Liver (tissue), 9 donors: Measurements from ENCODE around the gene SNCB. TPM values are rescaled to one million over a fixed set of nuclear protein-coding genes. Genes with fewer than 3 reads are reported as not detected.

Experiments used
- DNase-seq: peaks from one replicate; pipeline ENCODE4 v3.0.0-alpha.2; 2017; ENCODE audit warnings: low spot score
- H3K27ac ChIP-seq, 2 donors: one replicate each; pipeline ENCODE4 v1.7.0; 2013; ENCODE audit warnings: inconsistent platforms in 2 of 2, low read length in 2 of 2, control low read depth in 1 of 2, low read depth in 1 of 2, mild to moderate bottlenecking in 1 of 2
- H3K27me3 ChIP-seq, 4 donors: one replicate each; pipeline versions ENCODE4 v1.6.1 to v1.7.0; 2013; ENCODE audit warnings: low read length in 3 of 4, inconsistent platforms in 1 of 4, mild to moderate bottlenecking in 1 of 4, moderate library complexity in 1 of 4; ENCODE audit not compliant: control insufficient read depth in 4 of 4, insufficient read depth in 4 of 4
- H3K36me3 ChIP-seq, 4 donors: one replicate each; pipeline versions ENCODE4 v1.6.1 to v1.7.0; 2013; ENCODE audit warnings: low read length in 3 of 4, mild to moderate bottlenecking in 3 of 4, low read depth in 1 of 4, moderate library complexity in 1 of 4; ENCODE audit not compliant: control insufficient read depth in 4 of 4, insufficient read depth in 3 of 4
- H3K4me1 ChIP-seq, 4 donors: one replicate each; pipeline versions ENCODE4 v1.6.1 to v1.7.0; 2013; ENCODE audit warnings: low read length in 3 of 4, mild to moderate bottlenecking in 3 of 4, moderate library complexity in 1 of 4; ENCODE audit not compliant: control insufficient read depth in 4 of 4, insufficient read depth in 4 of 4
- H3K4me3 ChIP-seq, 3 donors: one replicate each; pipeline versions ENCODE4 v1.6.1 to v1.7.0; 2013; ENCODE audit warnings: low read length in 3 of 3, control low read depth in 1 of 3, low read depth in 1 of 3, mild to moderate bottlenecking in 1 of 3
- H3K9ac ChIP-seq, 2 donors: one replicate each; pipeline ENCODE4 v1.7.0; 2013; ENCODE audit warnings: low read length in 2 of 2, mild to moderate bottlenecking in 2 of 2, moderate library complexity in 2 of 2, control low read depth in 1 of 2, low read depth in 1 of 2
- H3K9me3 ChIP-seq, 4 donors: one replicate each; pipeline versions ENCODE4 v1.6.1 to v1.7.0; 2013; ENCODE audit warnings: low read length in 3 of 4; ENCODE audit not compliant: control insufficient read depth in 4 of 4
- EGR1 ChIP-seq, 2 donors: IDR thresholded peaks; 2 replicates each; pipeline ENCODE4 v1.6.1; 2016 to 2018; ENCODE audit warnings: antibody characterized with exemption in 2 of 2, low read depth in 2 of 2
- FOXA1 ChIP-seq: IDR thresholded peaks from 2 replicates; pipeline ENCODE4 v1.6.1; 2016; ENCODE audit warnings: antibody characterized with exemption
- FOXA2 ChIP-seq: IDR thresholded peaks from 2 replicates; pipeline ENCODE4 v1.6.1; 2016; ENCODE audit warnings: antibody characterized with exemption
- GABPA ChIP-seq, 2 donors: IDR thresholded peaks in 1 of 2; conservative IDR thresholded peaks in 1 of 2; 2 replicates each; pipeline ENCODE4 v1.6.1; 2016; ENCODE audit warnings: antibody characterized with exemption in 2 of 2, mild to moderate bottlenecking in 1 of 2, moderate library complexity in 1 of 2
- HNF4A ChIP-seq, 2 donors: conservative IDR thresholded peaks; 2 replicates each; pipeline ENCODE4 v1.6.1; 2016; ENCODE audit warnings: antibody characterized with exemption in 2 of 2, mild to moderate bottlenecking in 2 of 2
- JUND ChIP-seq, 2 donors: IDR thresholded peaks; 2 replicates each; pipeline ENCODE4 v1.6.1; 2016; ENCODE audit warnings: antibody characterized with exemption in 2 of 2
- NR2F2 ChIP-seq: IDR thresholded peaks from 2 replicates; pipeline ENCODE4 v1.6.1; 2016; ENCODE audit warnings: antibody characterized with exemption
- RAD21 ChIP-seq, 2 donors: IDR thresholded peaks; 2 replicates each; pipeline ENCODE4 v1.6.1; 2016; ENCODE audit warnings: antibody characterized with exemption in 2 of 2, mild to moderate bottlenecking in 2 of 2
- RXRA ChIP-seq, 2 donors: IDR thresholded peaks; 2 replicates each; pipeline ENCODE4 v1.6.1; 2017 to 2018; ENCODE audit warnings: antibody characterized with exemption in 2 of 2, mild to moderate bottlenecking in 1 of 2
- TAF1 ChIP-seq: conservative IDR thresholded peaks from 2 replicates; pipeline ENCODE4 v1.6.1; 2016; ENCODE audit warnings: antibody characterized with exemption, mild to moderate bottlenecking
- WGBS: extraction: QIAGEN DNeasy Blood & Tissue Kit; methylation state at CpG from one replicate; pipeline ENCODE4 v1.1.7; 2013; 5-methylcytosine and 5-hydroxymethylcytosine counted together
- polyA plus RNA-seq, 2 donors: library from polyadenylated mRNA; stranded (reverse) in 1 of 2; unstranded in 1 of 2; fragments of 200-250 nt in 1 of 2; fragments of >200 nt in 1 of 2; fragmentation: Nextera tagmentation in 1 of 2; extraction: Ambion mirVana in 1 of 2; gene quantifications; one replicate each; pipeline versions ENCODE4 v1.2.1 to v1.2.3, GENCODE V29; 2013 to 2015
- total RNA-seq, 2 donors: library from RNA; depleted of rRNA; stranded (reverse); fragments of >200 nt; gene quantifications; one replicate each; pipeline ENCODE4 v1.2.3, GENCODE V29; 2014
- TF ChIP-seq, protein P1 (sequence below): IDR thresholded peaks from 2 replicates; pipeline ENCODE4 v1.6.1; 2016; ENCODE audit warnings: antibody characterized with exemption
- TF ChIP-seq, protein P2 (sequence below): fragments of 150-350 bp; IDR thresholded peaks from 2 replicates; pipeline ENCODE4 v1.5.1; 2017; ENCODE audit warnings: improper control_type of control experiment, low read depth, low read length; ENCODE audit not compliant: missing input control
- TF ChIP-seq, protein P3 (sequence below): IDR thresholded peaks from 2 replicates; pipeline ENCODE4 v1.6.1; 2016; ENCODE audit warnings: antibody characterized with exemption
- TF ChIP-seq, protein P4 (sequence below): IDR thresholded peaks from 2 replicates; pipeline ENCODE4 v1.6.1; 2016; ENCODE audit warnings: antibody characterized with exemption
- TF ChIP-seq, protein P5 (sequence below): IDR thresholded peaks from 2 replicates; pipeline ENCODE4 v1.6.1; 2016; ENCODE audit warnings: antibody characterized with exemption, mild to moderate bottlenecking
- donor health status: healthy.
- donor health status: healthy.
- donor health status: healthy.
- donor health status: healthy.
- donor health status: healthy.

Gene SNCB
- total and polyA plus RNA-seq, 4 donors = not detected

DNA sequence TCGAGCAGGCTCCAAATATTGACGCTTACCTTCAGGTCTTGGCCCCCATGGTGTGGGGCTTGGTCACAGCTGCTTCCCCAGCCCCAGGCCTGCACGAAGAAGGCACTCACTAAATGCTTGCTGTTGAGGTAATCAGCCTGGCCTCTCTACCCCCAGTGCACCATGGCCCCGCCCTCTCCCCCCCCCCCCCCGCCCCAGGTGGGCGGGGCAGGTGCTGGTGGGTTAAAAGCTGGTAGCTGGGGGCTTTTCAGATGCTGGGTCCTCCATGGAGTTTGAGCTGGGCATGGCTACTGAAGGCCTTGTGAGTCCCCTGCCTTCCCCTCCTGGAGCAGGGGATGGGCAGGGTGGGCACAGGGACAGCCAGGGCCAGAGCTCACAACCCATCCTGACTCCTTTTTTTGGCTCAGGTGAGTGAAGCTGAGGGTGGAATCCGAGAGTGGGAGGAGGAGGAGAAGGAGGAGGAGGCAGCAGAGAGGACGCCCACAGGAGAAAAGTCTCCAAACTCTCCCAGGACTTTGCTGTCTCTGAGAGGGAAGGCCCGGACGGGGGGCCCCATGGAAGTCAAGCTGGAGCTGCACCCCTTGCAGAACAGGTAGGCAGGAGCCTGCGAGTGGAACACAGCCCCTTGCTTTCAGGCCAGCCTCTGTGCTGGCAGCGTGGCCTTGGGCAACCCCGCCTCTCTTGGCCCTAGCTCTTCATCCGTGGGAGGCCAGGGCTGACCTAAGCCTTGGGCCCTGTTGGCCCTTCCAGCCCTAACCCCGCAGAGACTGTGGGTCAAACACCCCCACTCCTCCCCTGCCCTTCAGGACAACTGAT, 12.5 kb upstream of the SNCB start:
- DNase-seq = no peak
- TF ChIP-seq, protein P1, sequence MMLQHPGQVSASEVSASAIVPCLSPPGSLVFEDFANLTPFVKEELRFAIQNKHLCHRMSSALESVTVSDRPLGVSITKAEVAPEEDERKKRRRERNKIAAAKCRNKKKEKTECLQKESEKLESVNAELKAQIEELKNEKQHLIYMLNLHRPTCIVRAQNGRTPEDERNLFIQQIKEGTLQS = no peak
- TF ChIP-seq NR2F2 (no peak), RXRA (IDR thresholded peaks at IDR 0.05) (no peak), JUND (IDR thresholded peaks at IDR 0.05) (no peak), RAD21 (IDR thresholded peaks at IDR 0.05) (no peak), HNF4A (conservative IDR thresholded peaks at IDR 0.05) (no peak), FOXA1 (no peak), FOXA2 (no peak), TAF1 (no peak), GABPA (IDR thresholded peaks at IDR 0.05 in 1 of 2, conservative IDR thresholded peaks at IDR 0.05 in 1 of 2) (no peak), EGR1 (IDR thresholded peaks at IDR 0.05; ENCODE audit: low read depth in 2 of 2) (no peak)
- TF ChIP-seq, protein P2, sequence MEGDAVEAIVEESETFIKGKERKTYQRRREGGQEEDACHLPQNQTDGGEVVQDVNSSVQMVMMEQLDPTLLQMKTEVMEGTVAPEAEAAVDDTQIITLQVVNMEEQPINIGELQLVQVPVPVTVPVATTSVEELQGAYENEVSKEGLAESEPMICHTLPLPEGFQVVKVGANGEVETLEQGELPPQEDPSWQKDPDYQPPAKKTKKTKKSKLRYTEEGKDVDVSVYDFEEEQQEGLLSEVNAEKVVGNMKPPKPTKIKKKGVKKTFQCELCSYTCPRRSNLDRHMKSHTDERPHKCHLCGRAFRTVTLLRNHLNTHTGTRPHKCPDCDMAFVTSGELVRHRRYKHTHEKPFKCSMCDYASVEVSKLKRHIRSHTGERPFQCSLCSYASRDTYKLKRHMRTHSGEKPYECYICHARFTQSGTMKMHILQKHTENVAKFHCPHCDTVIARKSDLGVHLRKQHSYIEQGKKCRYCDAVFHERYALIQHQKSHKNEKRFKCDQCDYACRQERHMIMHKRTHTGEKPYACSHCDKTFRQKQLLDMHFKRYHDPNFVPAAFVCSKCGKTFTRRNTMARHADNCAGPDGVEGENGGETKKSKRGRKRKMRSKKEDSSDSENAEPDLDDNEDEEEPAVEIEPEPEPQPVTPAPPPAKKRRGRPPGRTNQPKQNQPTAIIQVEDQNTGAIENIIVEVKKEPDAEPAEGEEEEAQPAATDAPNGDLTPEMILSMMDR = no peak
- TF ChIP-seq, protein P3, sequence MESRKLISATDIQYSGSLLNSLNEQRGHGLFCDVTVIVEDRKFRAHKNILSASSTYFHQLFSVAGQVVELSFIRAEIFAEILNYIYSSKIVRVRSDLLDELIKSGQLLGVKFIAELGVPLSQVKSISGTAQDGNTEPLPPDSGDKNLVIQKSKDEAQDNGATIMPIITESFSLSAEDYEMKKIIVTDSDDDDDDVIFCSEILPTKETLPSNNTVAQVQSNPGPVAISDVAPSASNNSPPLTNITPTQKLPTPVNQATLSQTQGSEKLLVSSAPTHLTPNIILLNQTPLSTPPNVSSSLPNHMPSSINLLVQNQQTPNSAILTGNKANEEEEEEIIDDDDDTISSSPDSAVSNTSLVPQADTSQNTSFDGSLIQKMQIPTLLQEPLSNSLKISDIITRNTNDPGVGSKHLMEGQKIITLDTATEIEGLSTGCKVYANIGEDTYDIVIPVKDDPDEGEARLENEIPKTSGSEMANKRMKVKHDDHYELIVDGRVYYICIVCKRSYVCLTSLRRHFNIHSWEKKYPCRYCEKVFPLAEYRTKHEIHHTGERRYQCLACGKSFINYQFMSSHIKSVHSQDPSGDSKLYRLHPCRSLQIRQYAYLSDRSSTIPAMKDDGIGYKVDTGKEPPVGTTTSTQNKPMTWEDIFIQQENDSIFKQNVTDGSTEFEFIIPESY = no peak
- TF ChIP-seq, protein P4, sequence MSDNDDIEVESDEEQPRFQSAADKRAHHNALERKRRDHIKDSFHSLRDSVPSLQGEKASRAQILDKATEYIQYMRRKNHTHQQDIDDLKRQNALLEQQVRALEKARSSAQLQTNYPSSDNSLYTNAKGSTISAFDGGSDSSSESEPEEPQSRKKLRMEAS = no peak
- TF ChIP-seq, protein P5, sequence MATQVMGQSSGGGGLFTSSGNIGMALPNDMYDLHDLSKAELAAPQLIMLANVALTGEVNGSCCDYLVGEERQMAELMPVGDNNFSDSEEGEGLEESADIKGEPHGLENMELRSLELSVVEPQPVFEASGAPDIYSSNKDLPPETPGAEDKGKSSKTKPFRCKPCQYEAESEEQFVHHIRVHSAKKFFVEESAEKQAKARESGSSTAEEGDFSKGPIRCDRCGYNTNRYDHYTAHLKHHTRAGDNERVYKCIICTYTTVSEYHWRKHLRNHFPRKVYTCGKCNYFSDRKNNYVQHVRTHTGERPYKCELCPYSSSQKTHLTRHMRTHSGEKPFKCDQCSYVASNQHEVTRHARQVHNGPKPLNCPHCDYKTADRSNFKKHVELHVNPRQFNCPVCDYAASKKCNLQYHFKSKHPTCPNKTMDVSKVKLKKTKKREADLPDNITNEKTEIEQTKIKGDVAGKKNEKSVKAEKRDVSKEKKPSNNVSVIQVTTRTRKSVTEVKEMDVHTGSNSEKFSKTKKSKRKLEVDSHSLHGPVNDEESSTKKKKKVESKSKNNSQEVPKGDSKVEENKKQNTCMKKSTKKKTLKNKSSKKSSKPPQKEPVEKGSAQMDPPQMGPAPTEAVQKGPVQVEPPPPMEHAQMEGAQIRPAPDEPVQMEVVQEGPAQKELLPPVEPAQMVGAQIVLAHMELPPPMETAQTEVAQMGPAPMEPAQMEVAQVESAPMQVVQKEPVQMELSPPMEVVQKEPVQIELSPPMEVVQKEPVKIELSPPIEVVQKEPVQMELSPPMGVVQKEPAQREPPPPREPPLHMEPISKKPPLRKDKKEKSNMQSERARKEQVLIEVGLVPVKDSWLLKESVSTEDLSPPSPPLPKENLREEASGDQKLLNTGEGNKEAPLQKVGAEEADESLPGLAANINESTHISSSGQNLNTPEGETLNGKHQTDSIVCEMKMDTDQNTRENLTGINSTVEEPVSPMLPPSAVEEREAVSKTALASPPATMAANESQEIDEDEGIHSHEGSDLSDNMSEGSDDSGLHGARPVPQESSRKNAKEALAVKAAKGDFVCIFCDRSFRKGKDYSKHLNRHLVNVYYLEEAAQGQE = no peak
- H3K27me3 ChIP-seq = peaks cover 0 to under 1% (median 0%) of the 10 kb centered on the region in 4 donors
- H3K4me1 ChIP-seq = peaks cover 4 to 12% (median 9%) of the 10 kb centered on the region in 4 donors
- H3K9me3 ChIP-seq = no peaks in the 10 kb centered on the region
- no peak overlapping the region for H3K4me3 ChIP-seq
- H3K27ac ChIP-seq = no peak overlapping the region
- no peaks in the 10 kb centered on the region for H3K36me3 ChIP-seq
- H3K9ac ChIP-seq = no peak overlapping the region
- 48% methylated on average over 15 of the region's 15 CpGs for WGBS
